NCI-H510A (cell line): ENCODE data around the gene METTL16.
"Not testable (repeated sequence)": the region's sequence is repeated elsewhere in the genome, so short reads cannot be mapped to it uniquely, and the experiment has no call there.

Source experiments
- DNase-seq: peaks from one replicate; lab custom pipeline; 2025; lab: John Stamatoyannopoulos, UW

Gene METTL16

GRCh38 chr17:2502871-2503580 is 8.7 kb downstream of the METTL16 start:
- no peak for DNase-seq

- no peak for DNase-seq
Measured at GRCh38 chr17:2500446-2500845, 11.2 kb downstream of the METTL16 start.

- DNase-seq: not testable (repeated sequence)
Measured at GRCh38 chr17:2489286-2489685, 22.4 kb downstream of the METTL16 start.

GRCh38 chr17:2487306-2487705 is 24.4 kb downstream of the METTL16 start:
- no peak for DNase-seq

- not testable (repeated sequence) for DNase-seq
Measured at GRCh38 chr17:2486709-2487108, 25.0 kb downstream of the METTL16 start.

- DNase-seq: no peak
Measured at GRCh38 chr17:2485970-2486369, 25.7 kb downstream of the METTL16 start.

GRCh38 chr17:2485543-2485942 is 26.1 kb downstream of the METTL16 start:
- DNase-seq: no peak

GRCh38 chr17:2484876-2485275 is 26.8 kb downstream of the METTL16 start:
- peak; percentile 88 for DNase-seq

GRCh38 chr17:2483084-2483483 is 28.6 kb downstream of the METTL16 start:
- no peak for DNase-seq

GRCh38 chr17:2482218-2482617 is 29.5 kb downstream of the METTL16 start:
- DNase-seq: no peak

- DNase-seq: no peak
Measured at GRCh38 chr17:2481760-2482159, 29.9 kb downstream of the METTL16 start.

- no peak for DNase-seq
Measured at GRCh38 chr17:2478458-2478857, 33.2 kb downstream of the METTL16 start.

- DNase-seq: no peak
Measured at GRCh38 chr17:2475056-2475455, 36.6 kb downstream of the METTL16 start.

GRCh38 chr17:2474371-2474770 is 37.3 kb downstream of the METTL16 start:
- no peak for DNase-seq

GRCh38 chr17:2468270-2468669 is 43.4 kb downstream of the METTL16 start:
- no peak for DNase-seq

GRCh38 chr17:2466931-2467330 is 44.8 kb downstream of the METTL16 start:
- no peak for DNase-seq

GRCh38 chr17:2462481-2462880 is 49.2 kb downstream of the METTL16 start:
- no peak for DNase-seq

GRCh38 chr17:2459917-2460271 is 51.8 kb downstream of the METTL16 start:
- no peak for DNase-seq

GRCh38 chr17:2457913-2458312 is 53.8 kb downstream of the METTL16 start:
- no peak for DNase-seq

GRCh38 chr17:2456475-2456874 is 55.2 kb downstream of the METTL16 start:
- no peak for DNase-seq

GRCh38 chr17:2455956-2456355 is 55.7 kb downstream of the METTL16 start:
- no peak for DNase-seq

- no peak for DNase-seq
Measured at GRCh38 chr17:2453866-2454265, 57.8 kb downstream of the METTL16 start.

- peak; percentile 44 for DNase-seq
Measured at GRCh38 chr17:2453325-2453724, 58.4 kb downstream of the METTL16 start.

GRCh38 chr17:2452216-2452750 is 59.4 kb downstream of the METTL16 start:
- DNase-seq: no peak
